ENCODE measurements around the gene UBE4B.

The UBE4B gene

GRCh38 chr1:10075732-10076131, 43.0 kb downstream of the UBE4B start:
- no peak for TF ChIP-seq CTCF (IDR thresholded peaks at IDR 0.05; ENCODE audit: borderline replicate concordance, control extremely low read depth, extremely low read depth, insufficient read depth, missing control alignments)
- DNase-seq (ENCODE audit: low spot score): no peak
- in situ Hi-C loops (cut with MboI; ENCODE audit: low sequenced_read_pairs, unreplicated experiment): no loop called here

DNA sequence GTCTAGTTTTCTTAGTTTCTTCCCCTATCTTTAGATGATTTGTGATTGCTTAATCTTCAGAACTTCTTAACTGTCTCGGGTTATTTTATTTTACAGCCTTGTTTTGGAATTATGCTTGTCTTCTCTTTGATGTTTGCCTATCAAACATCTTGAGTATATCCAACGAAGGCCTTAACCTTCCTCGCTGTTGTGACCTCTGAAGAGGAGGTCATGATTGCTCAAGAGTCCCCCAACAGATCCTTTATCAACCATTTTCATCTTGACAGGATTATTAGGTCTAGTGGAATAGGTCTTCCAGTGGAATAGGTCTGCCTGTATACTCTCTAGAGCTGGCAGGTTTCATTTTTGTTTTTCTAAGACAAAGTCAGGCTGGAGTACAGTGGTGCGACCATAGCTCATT, 45.7 kb downstream of the UBE4B start:
- no peak for TF ChIP-seq CTCF (IDR thresholded peaks at IDR 0.05; ENCODE audit: borderline replicate concordance, control extremely low read depth, extremely low read depth, insufficient read depth, missing control alignments)
- DNase-seq (ENCODE audit: low spot score): no peak
- in situ Hi-C loops (cut with MboI; ENCODE audit: low sequenced_read_pairs, unreplicated experiment): no loop called here

DNA sequence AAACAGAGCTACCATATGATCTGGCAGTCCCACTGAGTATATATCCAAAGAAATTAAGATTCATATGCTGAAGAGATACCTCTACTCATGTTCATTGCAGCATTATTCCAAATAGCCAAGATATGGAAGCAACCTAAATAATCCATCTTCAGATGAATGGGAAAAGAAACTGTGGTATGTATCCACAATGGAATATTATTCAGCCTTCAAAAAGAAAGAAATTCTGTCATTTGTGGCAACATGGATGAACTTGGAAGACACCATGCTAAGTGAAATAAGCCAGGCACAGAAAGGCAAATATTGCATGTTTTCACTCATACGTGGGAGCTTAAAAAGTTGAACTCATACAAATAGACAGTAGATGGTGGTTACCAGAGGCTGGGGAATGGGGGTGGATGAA, 47.8 kb downstream of the UBE4B start:
- TF ChIP-seq CTCF (IDR thresholded peaks at IDR 0.05; ENCODE audit: borderline replicate concordance, control extremely low read depth, extremely low read depth, insufficient read depth, missing control alignments): no peak
- in situ Hi-C loops (cut with MboI; ENCODE audit: low sequenced_read_pairs, unreplicated experiment): no loop called here
- DNase-seq (ENCODE audit: low spot score): no peak

DNA sequence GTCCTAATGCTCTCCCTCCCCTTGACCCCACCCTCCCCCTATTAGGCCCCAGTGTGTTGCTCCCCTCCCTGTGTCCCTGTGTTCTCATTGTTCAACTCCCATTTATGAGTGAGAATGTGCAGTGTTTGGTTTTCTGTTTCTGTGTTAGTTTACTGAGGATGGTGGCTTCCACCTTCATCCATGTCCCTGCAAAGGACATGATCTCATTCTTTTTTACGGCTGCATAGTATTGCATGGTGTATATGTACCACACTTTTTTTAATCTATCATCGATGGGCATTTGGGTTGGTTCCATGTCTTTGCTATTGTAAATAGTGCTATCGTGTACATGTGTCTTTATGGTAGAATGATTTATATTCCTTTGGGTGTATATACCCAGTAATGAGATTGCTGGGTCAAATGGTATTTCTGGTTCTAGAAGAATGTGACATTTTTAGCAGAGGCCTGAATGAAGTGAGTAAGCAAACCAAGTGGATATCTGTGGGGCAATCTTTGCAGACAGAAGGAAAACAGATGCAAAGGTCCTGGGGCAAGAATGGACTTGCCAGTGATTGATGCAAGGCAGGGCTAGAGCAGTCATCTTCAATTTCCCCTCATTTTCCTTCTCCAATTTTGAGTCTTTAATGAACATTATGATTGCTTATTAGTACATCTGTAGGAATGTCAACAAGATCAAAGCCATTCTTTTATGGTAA, 50.2 kb downstream of the UBE4B start:
- TF ChIP-seq CTCF (IDR thresholded peaks at IDR 0.05; ENCODE audit: borderline replicate concordance, control extremely low read depth, extremely low read depth, insufficient read depth, missing control alignments): no peak
- in situ Hi-C loops (cut with MboI; ENCODE audit: low sequenced_read_pairs, unreplicated experiment): no loop called here
- DNase-seq (ENCODE audit: low spot score): no peak

DNA sequence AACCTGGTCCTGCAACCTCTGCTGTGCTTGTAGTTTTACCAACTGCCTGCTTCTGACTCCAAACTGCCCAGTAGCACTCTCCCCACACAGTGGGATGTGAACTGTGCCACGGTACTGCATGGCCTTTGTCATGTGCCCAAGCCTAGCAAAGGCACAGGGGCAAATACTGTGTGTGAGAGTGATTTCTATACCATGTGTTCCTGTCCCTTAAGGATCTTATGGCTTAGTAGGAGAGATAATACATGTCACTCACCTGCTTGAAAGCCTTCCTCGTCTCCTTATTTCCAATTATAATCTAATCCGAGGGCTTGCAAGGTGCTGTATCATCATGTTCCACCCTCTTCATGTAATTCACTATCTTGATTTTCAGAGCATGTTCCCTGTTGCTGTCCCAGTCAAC, 51.3 kb downstream of the UBE4B start:
- no peak for DNase-seq (ENCODE audit: low spot score)
- in situ Hi-C loops (cut with MboI; ENCODE audit: low sequenced_read_pairs, unreplicated experiment): no loop called here
- TF ChIP-seq CTCF (IDR thresholded peaks at IDR 0.05; ENCODE audit: borderline replicate concordance, control extremely low read depth, extremely low read depth, insufficient read depth, missing control alignments): no peak

- no peak for DNase-seq (ENCODE audit: low spot score)
- no peak for TF ChIP-seq CTCF (IDR thresholded peaks at IDR 0.05; ENCODE audit: borderline replicate concordance, control extremely low read depth, extremely low read depth, insufficient read depth, missing control alignments)
- in situ Hi-C loops (cut with MboI; ENCODE audit: low sequenced_read_pairs, unreplicated experiment): no loop called here
These were observed 52.3 kb downstream of the UBE4B start for GRCh38 chr1:10085076-10085475.
